GM12865 (cell line): ENCODE results near the gene HSD17B1.
A peak's percentile ranks its signal among the peaks of the same experiment; 100 is the strongest.

Experiments used
- DNase-seq: peaks from one replicate; pipeline ENCODE4 v3.0.0; 2010; ENCODE audit warnings: low read depth
- H3K4me3 ChIP-seq: 2 replicates; pipeline ENCODE4 v1.5.1; 2011; ENCODE audit warnings: mild to moderate bottlenecking, low read depth, low read length, control low read depth
- CTCF ChIP-seq: IDR thresholded peaks from 2 replicates; pipeline ENCODE4 v1.5.1; 2011; ENCODE audit warnings: low read length, control low read depth, low read depth, inconsistent platforms; ENCODE audit not compliant: insufficient read depth; ENCODE audit errors: missing control alignments

HSD17B1 gene

DNA sequence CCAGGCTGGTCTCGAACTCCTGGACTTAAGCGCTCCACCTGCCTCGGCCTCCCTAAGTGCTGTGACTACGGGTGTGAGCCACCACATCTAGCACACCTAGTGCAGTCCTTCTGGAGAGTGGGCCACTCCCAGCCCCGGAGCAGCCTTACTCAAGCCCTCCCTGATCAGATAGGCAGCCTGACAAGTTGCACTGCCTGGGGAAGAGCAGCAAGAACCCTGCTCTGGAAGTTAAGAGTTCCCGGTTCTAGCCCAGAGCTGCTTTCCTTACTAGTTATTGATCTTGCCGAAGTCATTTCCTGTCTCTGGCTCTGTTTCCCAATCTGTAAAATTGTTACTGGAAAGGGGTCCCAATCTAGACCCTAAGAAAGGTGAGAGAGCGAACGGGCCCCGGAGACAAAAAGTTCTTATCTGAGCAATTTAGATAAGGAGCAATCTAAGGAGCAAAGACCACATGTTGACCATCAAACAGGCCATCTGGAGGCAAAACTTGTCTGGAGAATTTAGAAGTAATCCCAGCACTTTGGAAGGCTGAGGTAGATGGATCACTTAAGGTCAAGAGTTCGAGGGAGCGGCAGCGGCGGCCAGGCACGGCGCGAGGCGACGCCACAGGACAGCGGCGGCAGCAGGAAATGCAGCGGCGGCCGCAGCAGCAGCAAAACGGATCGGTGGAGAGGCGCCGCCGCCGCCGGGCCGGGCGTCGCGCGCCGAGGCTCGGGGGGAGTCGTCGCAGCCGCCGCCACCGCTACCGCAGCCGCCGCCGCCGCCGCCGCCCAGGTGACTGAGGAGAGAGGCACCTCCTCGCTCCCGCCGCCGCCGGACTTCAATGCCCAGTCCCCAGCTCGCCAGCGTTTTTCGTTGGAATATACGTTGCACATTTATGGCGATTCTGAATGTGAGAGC lies 21.0 kb upstream of the HSD17B1 start:
- DNase-seq, result peak; percentile 79
- peak; percentile 37 for TF ChIP-seq CTCF
- peak overlapping the region; percentile 55 for H3K4me3 ChIP-seq

DNA sequence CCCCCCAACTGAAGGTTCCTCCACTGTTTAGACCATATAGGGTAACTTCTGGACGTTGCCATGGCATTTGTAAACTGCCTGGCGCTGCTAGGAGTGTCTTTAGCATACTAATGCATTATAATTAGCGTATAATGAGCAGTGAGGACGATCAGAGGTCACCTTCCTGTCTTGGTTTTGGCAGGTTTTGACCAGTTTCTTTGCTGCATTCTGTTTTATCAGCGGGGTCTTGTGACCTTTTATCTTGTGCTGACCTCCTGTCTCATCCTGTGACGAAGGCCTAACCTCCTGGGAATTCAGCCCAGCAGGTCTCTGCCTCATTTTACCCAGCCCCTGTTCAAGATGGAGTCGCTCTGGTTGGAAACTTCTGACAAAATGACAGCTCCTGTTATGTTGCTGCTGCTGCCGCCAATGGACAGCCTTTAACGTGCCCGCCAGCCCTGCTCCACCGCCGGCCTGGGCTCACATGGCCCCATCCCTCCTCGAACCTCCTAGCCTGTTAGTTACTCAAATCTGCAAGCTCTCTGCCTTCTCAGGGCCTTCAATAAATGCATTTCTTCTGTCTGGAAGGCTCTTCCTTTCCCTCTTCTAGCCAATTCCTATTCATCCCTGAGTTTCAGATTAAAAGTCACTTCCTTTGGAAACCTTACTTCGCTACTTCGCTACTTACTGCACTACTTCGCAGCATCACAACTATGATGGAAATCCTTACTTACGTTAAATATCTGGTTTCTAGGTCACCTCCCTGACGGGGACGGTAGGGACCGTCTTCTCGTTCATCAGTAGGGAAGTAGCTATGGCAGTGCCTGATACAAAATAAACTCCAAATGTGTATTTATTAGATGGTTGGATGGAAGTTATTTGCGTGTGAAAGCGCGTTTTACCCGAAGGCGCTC lies 17.3 kb upstream of the HSD17B1 start:
- no peak for TF ChIP-seq CTCF
- DNase-seq, result no peak
- H3K4me3 ChIP-seq, result peak overlapping the region; percentile 61

DNA sequence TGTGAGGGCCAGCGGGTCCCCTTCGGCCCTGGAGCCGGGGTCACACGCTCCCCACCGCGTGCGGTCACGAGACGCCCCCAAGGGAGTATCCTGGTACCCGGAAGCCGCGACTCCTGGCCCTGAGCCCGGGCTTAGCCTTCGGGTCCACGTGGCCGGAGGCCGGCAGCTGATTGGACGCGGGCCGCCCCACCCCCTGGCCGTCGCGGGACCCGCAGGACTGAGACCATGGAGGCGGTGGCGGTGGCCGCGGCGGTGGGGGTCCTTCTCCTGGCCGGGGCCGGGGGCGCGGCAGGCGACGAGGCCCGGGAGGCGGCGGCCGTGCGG lies 16.7 kb upstream of the HSD17B1 start, which contains the start of gene NAGLU:
TSS of gene NAGLU (plus strand) at position 194 of the 324 bp plus-strand sequence. CDS start at position 226, 32 bp downstream.
- no peak for TF ChIP-seq CTCF
- peak; percentile 95 for DNase-seq
- H3K4me3 ChIP-seq, result peak within 1 kb of the TSS; percentile 61

- DNase-seq, result peak; percentile 92
- no peak for TF ChIP-seq CTCF
- peak overlapping the region; percentile 61 for H3K4me3 ChIP-seq
Measured at GRCh38 chr17:42536372-42537155, 16.2 kb upstream of the HSD17B1 start.

DNA sequence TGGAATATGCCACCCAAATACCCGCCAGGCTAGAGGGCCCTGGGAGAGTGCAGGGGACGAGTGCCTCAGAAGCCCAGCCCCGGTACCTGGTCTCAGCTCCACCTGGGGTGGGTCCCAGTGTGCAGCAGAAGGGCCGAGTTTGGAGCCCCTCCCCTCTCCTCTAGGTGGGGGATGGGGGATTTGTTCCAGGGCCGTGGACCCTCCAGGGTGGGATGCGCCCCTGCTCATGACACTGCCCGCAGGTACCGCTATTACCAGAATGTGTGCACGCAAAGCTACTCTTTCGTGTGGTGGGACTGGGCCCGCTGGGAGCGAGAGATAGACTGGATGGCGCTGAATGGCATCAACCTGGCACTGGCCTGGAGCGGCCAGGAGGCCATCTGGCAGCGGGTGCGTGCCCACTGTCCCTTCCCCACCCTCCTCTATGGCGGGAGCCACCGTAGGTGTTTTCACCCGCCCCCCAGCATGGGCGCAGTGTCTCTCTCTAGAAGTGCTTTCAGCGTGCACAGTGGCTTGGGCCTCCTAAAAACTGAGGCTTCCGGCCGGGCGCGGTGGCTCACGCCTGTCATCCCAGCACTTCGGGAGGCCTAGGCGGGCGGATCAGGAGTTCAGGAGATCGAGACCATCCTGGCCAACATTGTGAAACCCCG lies 15.4 kb upstream of the HSD17B1 start:
- no peak for DNase-seq
- peak overlapping the region; percentile 61 for H3K4me3 ChIP-seq
- no peak for TF ChIP-seq CTCF
